ENCODE measurements around the gene CKMT2. TPM values are rescaled to one million over a fixed set of nuclear protein-coding genes. Genes with fewer than 3 reads are reported as not detected.

The CKMT2 gene
- total and polyA plus RNA-seq, 2 of the 4 experiments (the other 2 are of a cell fraction) = 0.21 to 0.36 TPM

- TF ChIP-seq MXI1 (IDR thresholded peaks at IDR 0.05; ENCODE audit: borderline replicate concordance, low read depth, low read length) (no peak), RCOR1 (IDR thresholded peaks at IDR 0.05; ENCODE audit: insufficient replicate concordance, low read length) (no peak), MAFK (IDR thresholded peaks at IDR 0.05; ENCODE audit: low read depth, low read length) (no peak), RAD21 (IDR thresholded peaks at IDR 0.05; ENCODE audit: low read length) (no peak), SMC3 (IDR thresholded peaks at IDR 0.05; ENCODE audit: low read depth, low read length) (no peak), BHLHE40 (IDR thresholded peaks at IDR 0.05; ENCODE audit: low read depth, low read length) (no peak)
- no peak overlapping the region for H3K23ac ChIP-seq (ENCODE audit: low read depth, low read length)
- no peak overlapping the region for H3K56ac ChIP-seq (ENCODE audit: extremely low read depth, insufficient read depth, low read length)
- H3K4me3 ChIP-seq (ENCODE audit: insufficient read depth, low read depth, low read length) = no peak overlapping the region
- H2BK15ac ChIP-seq (ENCODE audit: low read depth, low read length) = no peak overlapping the region
- BruUV-seq (replicated peaks) = no TSS peak
- in situ Hi-C loops (cut with MboI; ENCODE audit: low sequenced_read_pairs) (loop anchor here (10.0 kb wide), 1 partner anchor 508 kb away; no protein-coding TSS in a partner anchor), intact Hi-C loops (cut with micrococcal nuclease) (no loop called here), dilution Hi-C loops (cut with HindIII; ENCODE audit: low sequenced_read_pairs, unreplicated experiment) (no loop called here)
- H4K20me1 ChIP-seq (ENCODE audit: insufficient read depth, low read length) = no peaks in the 10 kb centered on the region
- peaks cover 0 to 2% of the 10 kb centered on the region in 2 experiments; a peak in 3 of 4 replicates for H3K79me1 ChIP-seq (ENCODE audit: low read depth in 1 of 2, low read length in 2 of 2)
- POLR2A ChIA-PET (ENCODE audit: unreplicated experiment) = no interaction called here
- CTCF ChIA-PET = no interaction called here
- no peaks in the 10 kb centered on the region for H3K9me3 ChIP-seq (ENCODE audit: control insufficient read depth, insufficient read depth, low read length)
- H3K4me2 ChIP-seq (ENCODE audit: low read depth, low read length) = no peak overlapping the region
- no peak overlapping the region for H3K9ac ChIP-seq (ENCODE audit: low read depth, low read length)
- no peak overlapping the region for H2AK9ac ChIP-seq (replicated peaks; ENCODE audit: low read depth, low read length, poor library complexity)
- peaks cover 3% of the 10 kb centered on the region for H3K36me3 ChIP-seq (ENCODE audit: control insufficient read depth, insufficient read depth, low read length)
- peaks cover 2% of the 10 kb centered on the region; the same call in 1 of the 2 replicates for H3K9me1 ChIP-seq (ENCODE audit: insufficient read depth, low read length)
- H2BK5ac ChIP-seq (ENCODE audit: low read depth, low read length, poor library complexity, severe bottlenecking) = no peak overlapping the region
- DNase-seq (no peak), ATAC-seq (ENCODE audit: low read depth) (no peak)
- H3K14ac ChIP-seq (replicated peaks; ENCODE audit: low read depth, low read length) = no peak overlapping the region
- H3K27ac ChIP-seq (ENCODE audit: insufficient read depth, low read length) = no peak overlapping the region
- no peak overlapping the region for H4K5ac ChIP-seq (ENCODE audit: low read depth, low read length)
- no peaks in the 10 kb centered on the region; the same call in 1 of the 2 replicates for H3K4me1 ChIP-seq (ENCODE audit: control insufficient read depth, insufficient read depth, low read length)
- no peak overlapping the region for H2AK5ac ChIP-seq (ENCODE audit: low read depth, low read length)
- H2AFZ ChIP-seq (replicated peaks; ENCODE audit: low read length, poor library complexity) = no peak overlapping the region
- H4K91ac ChIP-seq (ENCODE audit: insufficient read depth, low read depth, low read length) = no peak overlapping the region
- H4K8ac ChIP-seq (ENCODE audit: low read depth in 2 of 2, low read length in 2 of 2) = no peak overlapping the region
- no peak overlapping the region for H3K18ac ChIP-seq (ENCODE audit: low read depth, low read length)
- no peak overlapping the region for H3K4ac ChIP-seq (ENCODE audit: low read depth, low read length)
- no peaks in the 10 kb centered on the region for H3K27me3 ChIP-seq (ENCODE audit: control insufficient read depth, insufficient read depth, low read length)
- no CpG with 5 or more reads among the region's 8 CpGs for WGBS, 2 experiments (ENCODE audit: extremely low coverage in 2 of 2, insufficient read length in 1 of 2)
- H2BK120ac ChIP-seq (ENCODE audit: low read depth, low read length) = no peak overlapping the region
- H2BK20ac ChIP-seq (ENCODE audit: low read depth, low read length) = no peak overlapping the region
Measured at GRCh38 chr5:81192373-81192750, 40.8 kb upstream of the CKMT2 start.

Measured in IMR-90 (cell line).